Activated T-cell treated with anti-CD3 and anti-CD28 coated beads for 24 hours (primary cell): ENCODE results near the gene NUTM2A.
A peak's percentile ranks its signal among the peaks of the same experiment; 100 is the strongest.
"Not testable (repeated sequence)": the region's sequence is repeated elsewhere in the genome, so short reads cannot be mapped to it uniquely, and the experiment has no call there.

Experiments used
- DNase-seq: peaks from one replicate; pipeline ENCODE4 v3.0.0-alpha.2; 2020; ENCODE audit warnings: low read depth

The NUTM2A gene

GRCh38 chr10:87225148-87225547, at the start of gene NUTM2A:
Gene NUTM2A (plus strand): TSS chr10:87225448. CDS start chr10:87225831, 383 bp downstream.
- not testable (repeated sequence) for DNase-seq

GRCh38 chr10:87177587-87177986, 47.7 kb upstream of the NUTM2A start:
- DNase-seq, result not testable (repeated sequence)

- DNase-seq, result not testable (repeated sequence)
Observed at GRCh38 chr10:87184421-87184820, 40.8 kb upstream of the NUTM2A start.

- DNase-seq, result not testable (repeated sequence)
Observed at GRCh38 chr10:87186016-87186415, 39.2 kb upstream of the NUTM2A start.

- not testable (repeated sequence) for DNase-seq
Observed at GRCh38 chr10:87187573-87187972, 37.7 kb upstream of the NUTM2A start.

GRCh38 chr10:87191841-87192240, 33.4 kb upstream of the NUTM2A start:
- DNase-seq, result not testable (repeated sequence)

- DNase-seq, result peak; percentile 16
Observed at GRCh38 chr10:87200924-87201323, 24.3 kb upstream of the NUTM2A start.

GRCh38 chr10:87204801-87205200, 20.4 kb upstream of the NUTM2A start:
- DNase-seq, result not testable (repeated sequence)

GRCh38 chr10:87206922-87207321, 18.3 kb upstream of the NUTM2A start:
- not testable (repeated sequence) for DNase-seq

GRCh38 chr10:87210309-87210708, 14.9 kb upstream of the NUTM2A start:
- not testable (repeated sequence) for DNase-seq

GRCh38 chr10:87211848-87212247, 13.4 kb upstream of the NUTM2A start:
- DNase-seq, result not testable (repeated sequence)

GRCh38 chr10:87213150-87213765, 12.0 kb upstream of the NUTM2A start:
- not testable (repeated sequence) for DNase-seq

GRCh38 chr10:87213806-87214205, 11.4 kb upstream of the NUTM2A start:
- not testable (repeated sequence) for DNase-seq

GRCh38 chr10:87216120-87216519, 9.1 kb upstream of the NUTM2A start:
- DNase-seq, result not testable (repeated sequence)

- DNase-seq, result not testable (repeated sequence)
Observed at GRCh38 chr10:87219370-87219769, 5.9 kb upstream of the NUTM2A start.

GRCh38 chr10:87222789-87223188, 2.5 kb upstream of the NUTM2A start:
- not testable (repeated sequence) for DNase-seq

- DNase-seq, result not testable (repeated sequence)
Observed at GRCh38 chr10:87228247-87228646, 3.0 kb downstream of the NUTM2A start.

- DNase-seq, result not testable (repeated sequence)
Observed at GRCh38 chr10:87229211-87229610, 4.0 kb downstream of the NUTM2A start.

GRCh38 chr10:87234854-87235253, 9.6 kb downstream of the NUTM2A start:
- DNase-seq, result not testable (repeated sequence)

GRCh38 chr10:87237244-87237643, 12.0 kb downstream of the NUTM2A start:
- DNase-seq, result not testable (repeated sequence)

- DNase-seq, result not testable (repeated sequence)
Observed at GRCh38 chr10:87239346-87239808, 14.1 kb downstream of the NUTM2A start.

GRCh38 chr10:87242192-87242591, 16.9 kb downstream of the NUTM2A start:
- DNase-seq, result not testable (repeated sequence)

- DNase-seq, result not testable (repeated sequence)
Observed at GRCh38 chr10:87247335-87247734, 22.1 kb downstream of the NUTM2A start.
